NCI-H2029 (cell line): ENCODE data around the gene ID3.
"Not testable (repeated sequence)": the region's sequence is repeated elsewhere in the genome, so short reads cannot be mapped to it uniquely, and the experiment has no call there.

Source experiments
- DNase-seq: peaks from one replicate; lab custom pipeline; 2025; lab: John Stamatoyannopoulos, UW

The ID3 gene

GRCh38 chr1:23589585-23589986 lies 30.3 kb upstream of the ID3 start:
- DNase-seq = no peak

GRCh38 chr1:23588749-23589548 lies 29.6 kb upstream of the ID3 start:
- no peak for DNase-seq

- DNase-seq = no peak
Observed at GRCh38 chr1:23585321-23586022, 26.2 kb upstream of the ID3 start.

GRCh38 chr1:23583727-23584126 lies 24.4 kb upstream of the ID3 start:
- DNase-seq = not testable (repeated sequence)

- DNase-seq = no peak
Observed at GRCh38 chr1:23582820-23583219, 23.5 kb upstream of the ID3 start.

- no peak for DNase-seq
Observed at GRCh38 chr1:23581219-23581618, 21.9 kb upstream of the ID3 start.

GRCh38 chr1:23578997-23579363 lies 19.7 kb upstream of the ID3 start:
- no peak for DNase-seq

GRCh38 chr1:23578311-23578996 lies 19.2 kb upstream of the ID3 start:
- DNase-seq = no peak

GRCh38 chr1:23577056-23578004 lies 18.0 kb upstream of the ID3 start:
- DNase-seq = no peak

- no peak for DNase-seq
Observed at GRCh38 chr1:23576338-23577055, 17.2 kb upstream of the ID3 start.

GRCh38 chr1:23575226-23575810 lies 16.0 kb upstream of the ID3 start:
- no peak for DNase-seq

- no peak for DNase-seq
Observed at GRCh38 chr1:23574265-23574754, 15.0 kb upstream of the ID3 start.

GRCh38 chr1:23573574-23574182 lies 14.4 kb upstream of the ID3 start:
- DNase-seq = no peak

GRCh38 chr1:23571465-23571864 lies 12.2 kb upstream of the ID3 start:
- DNase-seq = no peak

- DNase-seq = no peak
Observed at GRCh38 chr1:23570001-23570691, 10.8 kb upstream of the ID3 start.

- DNase-seq = no peak
Observed at GRCh38 chr1:23568608-23569383, 9.5 kb upstream of the ID3 start.

- no peak for DNase-seq
Observed at GRCh38 chr1:23567996-23568607, 8.8 kb upstream of the ID3 start.

- no peak for DNase-seq
Observed at GRCh38 chr1:23567629-23567995, 8.3 kb upstream of the ID3 start.
